K562 (cell line): Measurements from ENCODE around the gene TSPAN18.

Experiments used
- EP300 ChIP-seq: IDR thresholded peaks from 2 replicates; pipeline ENCODE4 v1.6.1; 2012; ENCODE audit warnings: low read length, improper control_type of control experiment
- RBFOX2 ChIP-seq: fragments of 200-400 bp; formaldehyde crosslinking; IDR thresholded peaks from 2 replicates; pipeline ENCODE4 v1.6.1; 2017; ENCODE audit warnings: low read depth, mild to moderate bottlenecking, low read length, moderate library complexity
- TARDBP ChIP-seq: fragments of 450-650 bp; IDR thresholded peaks from 2 replicates; pipeline ENCODE4 v1.6.1; 2016
- ZNF23 ChIP-seq: fragments of 250-450 bp; sonication (Bioruptor Pico); IDR thresholded peaks from 2 replicates; pipeline ENCODE4 v1.4.0; 2020; ENCODE audit warnings: mild to moderate bottlenecking

GRCh38 chr11:44760477-44760872, 33.7 kb downstream of the TSPAN18 start:
- TF ChIP-seq EP300: no peak
- no peak for TF ChIP-seq TARDBP
- TF ChIP-seq RBFOX2: no peak
- TF ChIP-seq ZNF23 (CRISPR knock-in tag): no peak
